HG02852 (cell line): ENCODE results near the gene TCF20.

Experiments used
- ATAC-seq: cut with Tn5 transposase; IDR thresholded peaks from one replicate; pipeline ENCODE4 v1.9.1; 2021; ENCODE audit warnings: mild to moderate bottlenecking, moderate library complexity; ENCODE audit not compliant: unreplicated experiment

Gene TCF20

GRCh38 chr22:42301077-42301741, 30.8 kb upstream of the TCF20 start:
- ATAC-seq: no peak

DNA sequence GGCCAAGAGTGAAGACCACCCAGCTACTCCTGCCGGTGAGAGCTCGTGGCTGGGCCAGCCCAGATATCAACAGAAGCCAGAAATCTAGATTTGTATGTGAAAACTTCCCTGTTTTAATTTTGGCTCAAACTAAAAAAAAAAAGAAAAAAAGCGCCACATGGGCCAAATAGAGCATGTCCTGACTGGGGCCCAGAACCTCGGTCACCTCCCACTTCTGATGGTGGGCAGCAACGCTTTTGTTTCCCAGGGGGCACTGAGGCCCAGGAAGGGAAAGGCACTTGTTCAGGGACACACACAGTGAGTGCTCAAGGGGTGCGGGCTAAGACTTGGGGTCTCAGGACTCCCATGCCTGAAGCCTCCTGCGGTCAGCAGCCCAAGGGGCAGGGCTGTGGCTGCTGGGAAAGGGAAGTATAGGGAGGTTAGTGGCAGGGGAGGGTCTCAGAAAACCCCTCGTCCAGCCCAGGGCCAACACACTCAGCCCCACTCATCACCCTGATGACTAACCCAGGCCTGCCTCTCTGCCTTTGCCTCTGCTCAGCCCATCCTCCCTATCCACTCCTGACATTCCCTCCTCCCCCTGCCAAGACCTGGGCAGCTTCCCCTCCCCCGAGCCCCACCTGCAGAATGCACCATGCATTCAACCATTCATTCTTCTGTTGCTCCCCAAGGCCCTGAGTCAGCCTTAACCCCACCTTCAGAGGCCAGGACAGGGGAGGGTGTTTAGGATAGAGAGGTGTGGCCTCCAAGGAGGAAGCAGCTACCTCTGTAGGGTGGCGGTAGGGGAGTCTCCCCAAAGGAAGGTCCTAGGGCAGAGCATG, 30.0 kb upstream of the TCF20 start:
- no peak for ATAC-seq

DNA sequence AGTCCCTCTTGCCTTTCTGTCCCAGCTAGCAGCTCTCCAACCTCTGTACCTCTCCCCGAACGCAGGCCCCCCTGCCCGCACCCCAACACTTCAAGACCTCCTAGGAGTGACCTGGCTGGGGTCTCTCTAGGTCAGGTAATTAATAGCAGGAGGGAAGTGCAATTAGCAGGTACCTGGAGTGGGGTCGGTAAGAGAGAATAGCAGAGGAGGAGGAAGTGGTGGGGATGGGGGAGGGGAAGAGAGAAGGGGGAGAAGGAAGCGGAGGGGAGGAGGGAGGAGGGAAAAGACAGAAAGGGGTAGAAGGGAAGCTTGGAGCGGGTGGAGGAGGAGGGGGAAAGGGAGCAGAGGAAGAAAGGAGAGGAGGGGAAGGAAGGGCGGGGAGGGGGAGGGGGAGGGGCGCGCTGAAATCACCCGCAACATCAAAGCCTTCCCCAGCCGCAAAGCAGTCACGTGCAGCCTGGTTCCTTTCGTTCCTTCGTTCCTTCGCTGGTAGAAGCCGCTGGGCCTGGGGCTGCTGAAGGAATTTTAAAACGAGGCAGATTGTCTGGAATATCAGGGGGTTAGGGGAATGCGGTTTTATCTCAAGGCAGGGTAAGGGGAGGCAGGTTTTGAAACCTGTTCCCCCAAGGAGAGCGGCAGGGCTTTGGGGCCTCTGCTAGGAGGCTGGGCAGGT, 29.3 kb upstream of the TCF20 start:
- no peak for ATAC-seq

- no peak for ATAC-seq
Measured at GRCh38 chr22:42298746-42299145, 28.3 kb upstream of the TCF20 start.

DNA sequence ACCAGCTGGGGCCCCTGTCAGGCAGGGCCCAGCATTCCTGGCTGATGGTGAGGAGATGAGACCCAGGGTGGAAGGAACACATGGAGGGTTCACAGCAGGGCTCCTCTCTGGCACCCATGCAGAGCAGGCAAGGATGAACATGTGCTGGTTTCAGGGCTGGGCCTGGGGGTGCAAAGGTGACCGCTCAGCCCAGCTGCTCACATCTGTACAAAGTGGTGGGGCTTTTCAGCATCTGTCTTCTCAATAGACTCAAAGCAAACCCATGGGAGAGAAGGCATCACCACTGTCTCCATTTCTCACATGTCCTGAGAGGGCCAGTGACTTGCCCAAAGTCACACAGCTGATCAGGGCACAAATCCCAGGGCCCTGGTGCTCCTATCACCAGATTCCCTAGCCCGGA, 27.3 kb upstream of the TCF20 start:
- ATAC-seq: no peak

DNA sequence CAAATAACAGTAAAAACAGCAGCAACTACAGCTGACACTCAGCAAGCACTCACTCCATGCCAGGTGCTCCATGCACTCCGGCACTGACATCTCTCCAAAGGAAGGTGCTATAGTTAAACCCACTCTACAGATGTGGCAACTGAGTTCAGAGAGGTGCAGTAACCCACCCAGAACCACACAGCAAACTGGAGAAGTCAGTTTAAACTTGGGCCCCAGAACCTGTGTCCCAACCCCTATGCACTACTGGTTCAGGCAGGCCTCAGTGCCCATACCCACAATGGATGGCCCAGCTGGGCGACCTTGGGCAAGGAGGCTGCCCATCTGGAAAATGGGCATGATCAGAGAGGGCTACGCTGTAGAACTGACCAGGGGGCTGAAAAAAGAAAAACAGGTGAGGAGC, 26.4 kb upstream of the TCF20 start:
- ATAC-seq: no peak

DNA sequence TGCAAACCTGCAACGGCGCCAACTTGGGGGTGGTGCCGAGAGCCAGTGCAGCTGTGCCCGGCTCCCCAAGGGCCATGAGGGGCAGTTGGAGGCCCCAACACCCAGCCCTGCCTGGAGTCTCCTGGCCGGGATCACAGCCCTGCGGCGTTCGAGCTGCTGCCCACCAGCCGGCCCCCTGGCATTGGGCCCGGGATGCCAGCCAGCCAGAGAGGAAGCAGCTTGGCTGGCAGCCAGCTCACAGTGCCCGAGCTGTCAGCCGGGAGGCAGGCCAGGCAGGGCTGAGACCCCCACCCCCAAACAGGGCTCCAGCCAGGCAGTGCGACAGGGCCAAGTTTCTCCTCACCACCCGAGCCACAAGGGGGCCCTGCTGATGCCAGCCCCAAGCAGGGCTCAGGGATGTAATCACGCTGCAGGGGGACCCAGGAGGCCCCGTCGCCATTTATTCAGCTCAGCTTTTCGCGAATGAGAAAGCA, 26.0 kb upstream of the TCF20 start:
- ATAC-seq: no peak

DNA sequence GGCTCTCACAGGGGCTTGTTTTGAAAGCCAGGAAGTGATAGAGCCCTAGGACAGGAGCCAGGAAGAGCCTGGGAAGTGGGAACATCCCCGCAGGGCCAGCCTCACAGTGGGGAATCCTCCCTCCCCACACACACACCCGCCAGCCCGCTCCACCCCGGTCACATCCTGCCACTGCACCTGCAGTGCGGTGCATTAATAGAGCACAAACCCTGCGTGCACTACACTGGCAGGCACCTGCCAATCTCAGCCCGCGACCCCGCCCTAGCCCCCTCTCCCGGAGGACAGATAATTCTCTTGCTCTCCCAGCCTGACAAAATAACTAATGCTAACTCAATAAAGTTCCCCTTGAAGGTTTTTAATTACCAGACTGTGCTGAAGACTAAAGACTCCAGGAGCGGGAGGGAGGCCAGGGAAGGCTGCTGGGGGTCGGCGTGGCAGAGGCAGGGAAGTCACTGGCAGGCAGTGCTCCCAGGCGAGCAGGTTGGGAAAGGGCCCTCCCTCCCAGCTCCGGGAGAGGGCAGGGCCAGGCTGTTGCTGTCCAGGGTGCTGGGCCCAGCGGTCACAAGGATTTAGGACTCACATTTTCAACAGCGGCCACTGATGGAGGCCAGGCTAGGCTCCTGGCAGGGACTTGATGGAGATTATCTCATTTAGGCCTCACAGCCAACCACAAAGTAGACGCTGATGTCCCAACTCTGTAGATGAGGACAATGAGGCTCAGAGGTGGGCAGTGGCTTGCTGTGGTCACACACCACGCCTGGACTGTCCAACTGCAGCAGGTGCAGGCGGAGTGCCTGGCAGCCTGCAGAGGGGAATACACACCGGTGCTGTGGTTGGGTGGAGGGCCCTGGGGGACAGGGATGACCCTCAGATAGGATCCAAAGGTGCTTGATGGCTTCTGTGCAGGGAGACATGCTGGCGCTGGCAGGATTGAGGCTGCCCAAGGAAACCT, 23.9 kb upstream of the TCF20 start:
- ATAC-seq: no peak

DNA sequence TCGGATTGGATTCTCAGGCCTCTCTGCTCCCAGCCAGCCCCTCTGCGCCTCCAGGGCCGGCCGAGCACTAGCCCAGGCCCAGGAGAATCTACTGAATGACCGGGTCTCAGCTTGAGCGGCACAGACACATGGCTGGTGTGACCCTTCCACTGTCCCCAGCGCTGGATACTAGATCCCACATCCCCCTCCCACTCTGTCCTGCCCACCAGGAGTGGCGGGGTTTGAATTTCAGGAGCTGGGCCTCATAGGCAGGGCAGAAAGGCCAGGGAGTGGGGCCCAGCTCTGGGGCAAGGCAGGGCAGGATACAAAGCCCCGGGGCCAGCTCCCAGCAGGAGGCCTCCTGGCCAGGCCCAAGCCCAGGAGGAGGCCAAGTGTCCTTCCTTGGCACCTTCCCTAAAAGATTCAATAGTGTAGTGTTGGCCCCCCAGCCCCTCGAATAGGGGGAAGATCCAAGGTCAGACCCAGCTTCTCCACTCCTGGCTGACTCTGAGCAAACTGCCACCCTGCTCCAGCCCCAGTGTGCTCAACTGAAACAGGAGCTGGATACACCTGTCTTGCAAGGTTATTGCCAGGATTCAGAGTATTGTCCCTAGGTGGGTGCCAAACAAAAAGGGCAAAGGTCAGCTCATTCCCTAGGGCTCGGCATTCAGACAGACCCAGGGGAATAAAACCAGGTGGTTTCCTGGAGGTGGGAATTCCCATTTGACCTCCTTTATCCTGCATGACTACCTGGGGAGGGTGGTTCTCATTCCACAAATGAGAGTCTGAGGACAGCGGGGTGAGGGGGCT, 22.5 kb upstream of the TCF20 start:
- ATAC-seq: no peak

DNA sequence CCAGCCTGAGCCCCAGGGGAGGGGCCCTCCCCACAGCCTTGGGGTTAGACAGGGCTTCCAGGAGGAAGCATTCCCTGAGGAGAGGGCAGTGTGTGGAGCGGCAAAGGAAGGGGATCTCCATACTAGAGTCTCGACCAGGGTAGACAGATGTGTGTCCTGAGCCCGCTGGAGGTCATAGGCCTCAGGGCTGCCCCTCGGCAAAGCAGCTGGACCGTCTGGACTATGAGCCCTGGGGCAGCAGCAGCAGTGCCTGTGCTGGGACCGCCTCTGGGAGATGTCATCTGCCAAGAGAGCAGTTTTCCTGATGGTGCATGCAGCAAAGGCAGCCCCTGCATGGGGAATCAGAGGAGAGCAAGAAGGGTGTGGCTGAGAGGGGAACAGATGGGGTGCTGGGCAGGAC, 20.8 kb upstream of the TCF20 start:
- no peak for ATAC-seq

DNA sequence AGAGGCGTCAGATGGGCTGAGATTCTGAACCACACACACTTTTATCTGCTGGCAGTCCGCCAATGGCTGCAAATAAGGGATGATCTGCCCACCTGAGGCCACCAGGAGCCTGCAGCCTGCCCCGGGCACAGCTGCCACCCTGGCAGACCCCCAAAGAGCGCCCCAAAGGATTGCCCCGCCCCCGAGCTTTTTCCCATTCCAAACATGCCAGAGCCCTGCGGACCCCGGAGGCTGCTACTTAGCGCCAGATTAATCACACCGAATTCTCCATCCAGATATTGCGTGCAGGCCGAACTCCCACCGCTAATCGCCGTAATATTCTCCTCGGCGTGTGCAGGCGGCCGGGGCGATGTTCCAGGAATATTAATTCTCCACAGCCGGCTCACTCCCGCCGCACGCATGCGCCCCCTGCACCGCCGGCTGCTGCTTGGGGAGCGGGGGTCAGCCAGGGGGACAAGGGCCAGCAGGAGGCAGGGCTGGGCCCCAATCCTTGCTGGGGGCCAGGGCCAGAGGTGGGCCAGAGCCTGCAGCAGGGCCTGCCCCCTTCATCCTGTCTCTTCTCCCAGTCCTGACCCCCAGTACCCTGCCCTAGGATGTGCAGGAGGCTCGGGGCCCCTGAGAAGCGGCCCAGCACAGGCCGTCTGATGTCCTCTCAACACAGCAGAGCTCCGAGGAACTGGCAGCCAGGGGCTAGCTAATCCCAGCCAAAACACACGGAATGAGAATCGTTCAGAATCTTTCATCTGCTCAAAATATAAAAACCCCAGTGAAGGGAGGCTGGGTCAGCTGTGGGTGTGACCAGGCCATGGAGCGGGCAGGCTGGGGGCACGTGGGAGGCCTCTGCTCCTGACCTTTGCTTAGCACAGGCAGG, 19.5 kb upstream of the TCF20 start:
- no peak for ATAC-seq

DNA sequence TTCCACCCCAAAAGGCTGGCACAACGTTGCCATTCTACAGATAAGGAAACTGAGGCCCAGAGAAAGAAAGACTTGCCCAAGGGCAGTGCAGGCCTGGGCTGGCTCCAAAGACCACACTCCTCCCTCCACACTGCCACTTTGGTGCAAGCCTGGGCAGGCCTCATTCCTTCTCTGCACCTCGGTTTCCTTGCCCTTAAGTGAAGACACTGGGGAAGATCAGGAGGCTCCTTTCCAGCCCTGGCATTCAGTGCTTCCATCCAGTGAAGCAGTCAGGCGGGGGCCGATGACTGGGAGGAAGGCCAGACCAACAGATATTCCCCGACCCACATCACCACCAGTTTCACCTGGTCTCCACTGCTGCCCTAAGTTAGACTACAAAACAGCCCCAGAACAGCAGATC, 18.3 kb upstream of the TCF20 start:
- ATAC-seq: no peak

DNA sequence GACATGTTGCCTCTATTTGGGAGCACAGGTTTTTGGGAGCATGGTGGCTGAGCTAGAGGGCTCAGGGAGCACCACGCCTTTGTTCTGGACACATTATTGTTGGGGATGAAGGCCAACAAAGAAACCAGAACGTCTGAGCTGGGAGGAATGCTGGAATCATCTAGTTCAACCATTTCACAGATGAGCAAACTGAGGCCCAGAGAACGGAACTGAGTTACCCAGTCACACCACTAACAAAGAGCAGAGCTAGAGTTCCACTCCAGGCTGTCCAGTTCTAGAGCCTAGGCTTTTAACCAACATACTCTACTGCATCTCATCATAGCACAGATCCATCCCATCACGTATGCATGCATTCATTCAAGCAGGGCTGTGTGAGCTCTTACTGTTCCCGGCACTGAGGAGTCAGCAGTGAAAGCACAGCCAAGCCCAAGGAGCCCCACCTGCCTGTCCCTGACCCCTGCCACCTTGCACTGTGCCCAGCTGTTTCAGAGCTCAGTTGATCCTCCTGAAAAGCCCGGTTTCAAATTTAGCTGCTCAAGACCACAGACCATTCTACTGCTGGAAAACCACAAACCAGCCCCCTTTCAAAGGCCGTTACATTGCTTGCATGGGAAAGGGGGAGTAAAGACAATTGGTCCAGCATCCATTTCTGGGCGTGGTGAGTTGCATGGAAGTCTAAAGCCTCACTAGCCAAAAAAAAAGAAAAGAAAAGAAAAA, 16.9 kb upstream of the TCF20 start:
- no peak for ATAC-seq

- no peak for ATAC-seq
Measured at GRCh38 chr22:42286205-42286604, 15.8 kb upstream of the TCF20 start.

- no peak for ATAC-seq
Measured at GRCh38 chr22:42285604-42286003, 15.2 kb upstream of the TCF20 start.

DNA sequence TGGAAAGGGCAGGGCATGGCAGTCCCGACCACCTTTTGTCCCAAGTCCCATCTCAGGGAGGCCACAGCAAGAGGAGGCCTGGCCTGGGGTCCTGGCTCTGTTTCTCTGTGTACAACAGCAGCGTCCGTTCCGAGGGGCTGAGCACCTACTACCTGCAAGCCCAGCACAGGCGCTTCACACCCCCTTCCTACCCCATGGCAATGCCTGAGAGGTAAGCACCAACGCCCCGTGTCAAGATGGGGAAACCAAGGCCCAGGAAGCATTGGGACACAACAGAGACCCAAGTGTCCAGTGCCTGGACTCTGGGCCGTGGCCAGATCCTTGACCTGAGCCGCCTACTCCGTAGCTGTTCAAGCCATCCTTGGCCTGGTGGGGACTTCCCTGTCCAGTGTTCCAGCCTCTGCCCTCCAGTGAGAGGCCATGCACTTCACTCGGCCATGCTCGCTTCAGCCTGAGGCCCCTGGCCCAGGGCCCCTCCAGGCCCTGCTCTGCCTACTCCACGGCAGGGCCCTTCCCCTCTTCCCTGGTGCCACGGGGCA, 14.3 kb upstream of the TCF20 start:
- no peak for ATAC-seq

GRCh38 chr22:42284202-42284591, 13.7 kb upstream of the TCF20 start:
- ATAC-seq: no peak
